Measurements from ENCODE around the gene RIN2. TPM values are rescaled to one million over a fixed set of nuclear protein-coding genes. Genes with fewer than 3 reads are reported as not detected.

The RIN2 gene
- total RNA-seq, 1 experiment from 2014 or later, result 1.5 TPM

DNA sequence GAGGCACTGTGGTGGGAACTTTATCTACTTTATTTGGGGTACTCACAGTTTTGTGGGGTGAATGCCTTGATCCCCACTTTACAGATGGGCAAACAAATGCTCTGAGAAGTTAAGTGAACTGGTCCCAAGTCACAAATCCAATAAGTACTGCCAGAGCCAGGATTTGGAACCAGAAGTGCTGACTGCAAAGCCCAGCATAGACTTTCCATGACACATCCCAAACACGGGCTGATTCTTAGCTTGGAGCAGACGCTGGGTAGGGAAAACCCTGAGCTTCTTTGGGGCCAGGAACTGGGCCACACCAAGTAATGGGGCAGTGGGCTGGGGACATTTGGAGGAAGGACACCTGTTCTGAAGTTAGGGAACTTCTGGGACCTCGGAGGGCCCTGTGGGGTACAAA, 20.3 kb downstream of the RIN2 start:
- CTCF ChIA-PET, result no interaction called here
- Histone ChIP-seq H3K27me3 (ENCODE audit: insufficient read depth, low read length) (no peaks in the 10 kb centered on the region), H2AFZ (ENCODE audit: low read depth, low read length, poor library complexity, severe bottlenecking) (no peak overlapping the region), H3K9me2 (ENCODE audit: insufficient read depth) (no peaks in the 10 kb centered on the region), H3K4me3 (replicated peaks in 1 of 2; ENCODE audit: low read depth in 1 of 2, low read length in 2 of 2) (no peak overlapping the region), H4K20me1 (ENCODE audit: insufficient read depth) (no peaks in the 10 kb centered on the region), H3K9ac (ENCODE audit: low read length) (no peak overlapping the region), H3K9me3 (ENCODE audit: control insufficient read depth in 1 of 2, insufficient read depth in 1 of 2, low read depth in 1 of 2, low read length in 2 of 2) (no peaks in the 10 kb centered on the region), H3K4me1 (ENCODE audit: control insufficient read depth in 1 of 2, insufficient read depth in 2 of 2, low read length in 2 of 2) (no peaks in the 10 kb centered on the region), H3K27ac (ENCODE audit: low read depth, low read length) (no peak overlapping the region), H3K79me2 (ENCODE audit: insufficient read depth, low read length) (no peaks in the 10 kb centered on the region), H3K36me3 (ENCODE audit: control insufficient read depth in 1 of 2, insufficient read depth in 2 of 2, low read length in 2 of 2) (no peaks in the 10 kb centered on the region), H3K4me2 (ENCODE audit: low read length) (no peak overlapping the region)
- ATAC-seq (no peak), DNase-seq (ENCODE audit: low read depth, low spot score) (no peak)
- TF ChIP-seq ZFX (IDR thresholded peaks at IDR 0.05) (no peak), EGR1 (IDR thresholded peaks at IDR 0.05; ENCODE audit: low read depth) (no peak), EZH2phosphoT487 (IDR thresholded peaks at IDR 0.05; ENCODE audit: borderline replicate concordance) (no peak), ZNF274 (IDR thresholded peaks at IDR 0.05; ENCODE audit: low read depth, low read length) (no peak), YY1 (IDR thresholded peaks at IDR 0.05; ENCODE audit: extremely low read depth, insufficient replicate concordance, low read depth, low read length) (no peak), SP1 (IDR thresholded peaks at IDR 0.05; ENCODE audit: low read depth) (no peak), TCF7L2 (IDR thresholded peaks at IDR 0.05; ENCODE audit: borderline replicate concordance, extremely low read depth, insufficient read depth, insufficient read length) (no peak), ATF3 (IDR thresholded peaks at IDR 0.05) (no peak), SRF (IDR thresholded peaks at IDR 0.05; ENCODE audit: low read depth) (no peak), POLR2AphosphoS5 (IDR thresholded peaks at IDR 0.05; ENCODE audit: low read depth, low read length) (no peak), CTCF (IDR thresholded peaks at IDR 0.05 in 2 of 3, conservative IDR thresholded peaks at IDR 0.05 in 1 of 3; ENCODE audit: borderline replicate concordance in 1 of 3, insufficient read depth in 1 of 3, low read depth in 2 of 3, low read length in 2 of 3) (no peak)
- TF ChIP-seq, protein P1, sequence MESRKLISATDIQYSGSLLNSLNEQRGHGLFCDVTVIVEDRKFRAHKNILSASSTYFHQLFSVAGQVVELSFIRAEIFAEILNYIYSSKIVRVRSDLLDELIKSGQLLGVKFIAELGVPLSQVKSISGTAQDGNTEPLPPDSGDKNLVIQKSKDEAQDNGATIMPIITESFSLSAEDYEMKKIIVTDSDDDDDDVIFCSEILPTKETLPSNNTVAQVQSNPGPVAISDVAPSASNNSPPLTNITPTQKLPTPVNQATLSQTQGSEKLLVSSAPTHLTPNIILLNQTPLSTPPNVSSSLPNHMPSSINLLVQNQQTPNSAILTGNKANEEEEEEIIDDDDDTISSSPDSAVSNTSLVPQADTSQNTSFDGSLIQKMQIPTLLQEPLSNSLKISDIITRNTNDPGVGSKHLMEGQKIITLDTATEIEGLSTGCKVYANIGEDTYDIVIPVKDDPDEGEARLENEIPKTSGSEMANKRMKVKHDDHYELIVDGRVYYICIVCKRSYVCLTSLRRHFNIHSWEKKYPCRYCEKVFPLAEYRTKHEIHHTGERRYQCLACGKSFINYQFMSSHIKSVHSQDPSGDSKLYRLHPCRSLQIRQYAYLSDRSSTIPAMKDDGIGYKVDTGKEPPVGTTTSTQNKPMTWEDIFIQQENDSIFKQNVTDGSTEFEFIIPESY (IDR thresholded peaks at IDR 0.05; ENCODE audit: extremely low read depth, insufficient replicate concordance, low read length), result no peak
- intact Hi-C loops (cut with micrococcal nuclease), result no loop called here
- POLR2A ChIA-PET, result no interaction called here
- RAD21 ChIA-PET (ENCODE audit: low non-redundant PET in 1 of 2, low total read pairs in 2 of 2, uncharacterized antibody in 2 of 2, unreplicated experiment in 2 of 2), result no interaction called here
- no TSS peak for BruUV-seq (replicated peaks)

Measured in HCT116 (cell line).